NOMO-1 treated with dmso at 0.1 percent for 144 hours (cell line): Measurements from ENCODE around the gene GALNT6.

Experiments used
- DNase-seq: peaks from one replicate; lab custom pipeline; 2025; ENCODE audit not compliant: unreplicated experiment; lab: John Stamatoyannopoulos, UW

GALNT6 gene

GRCh38 chr12:51405801-51406207, 14.6 kb upstream of the GALNT6 start:
- DNase-seq = no peak

DNA sequence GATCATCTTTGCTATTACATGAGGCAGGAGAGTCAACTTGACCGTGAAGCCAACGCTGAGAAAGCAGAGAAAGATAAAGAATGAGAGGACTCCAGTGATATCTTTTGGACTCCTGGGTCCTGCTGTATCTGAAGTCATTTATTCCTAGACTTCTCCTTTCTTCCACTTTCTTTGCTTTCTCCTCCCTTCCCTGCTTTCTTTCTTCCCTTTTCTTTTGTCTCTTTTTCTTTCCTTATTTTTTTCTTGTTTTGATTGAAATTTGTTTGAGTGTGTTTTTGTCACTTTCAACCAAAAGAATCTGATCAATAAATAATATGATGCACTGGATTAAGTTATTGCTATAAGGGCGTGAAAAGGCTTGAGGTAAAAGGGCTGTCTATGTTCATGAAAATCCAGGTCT, 13.4 kb upstream of the GALNT6 start:
- DNase-seq = no peak

- DNase-seq = peak; percentile 97
Observed at GRCh38 chr12:51403681-51404136, 12.5 kb upstream of the GALNT6 start.

DNA sequence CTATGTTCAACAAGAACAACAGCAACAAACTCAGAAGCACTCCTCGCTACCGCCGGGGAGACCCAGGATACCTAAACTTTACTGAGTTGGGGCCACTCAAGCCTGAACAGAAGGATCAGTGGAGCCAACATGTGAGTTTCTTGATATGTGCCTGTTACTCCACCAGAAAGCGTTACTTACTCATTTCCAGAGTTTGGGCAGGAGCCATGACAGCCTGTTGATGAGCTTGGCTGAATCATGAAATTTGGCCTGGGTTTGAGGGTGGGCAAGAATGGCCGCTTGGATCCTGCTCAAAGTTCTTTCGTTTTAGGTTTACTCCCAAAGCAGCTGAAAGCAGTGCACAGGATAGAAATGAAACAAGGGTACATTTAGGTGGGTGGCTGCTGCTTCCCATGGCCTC, 12.0 kb upstream of the GALNT6 start:
- DNase-seq = no peak

GRCh38 chr12:51401900-51402299, 10.7 kb upstream of the GALNT6 start:
- no peak for DNase-seq

GRCh38 chr12:51401486-51401885, 10.3 kb upstream of the GALNT6 start:
- DNase-seq = no peak

DNA sequence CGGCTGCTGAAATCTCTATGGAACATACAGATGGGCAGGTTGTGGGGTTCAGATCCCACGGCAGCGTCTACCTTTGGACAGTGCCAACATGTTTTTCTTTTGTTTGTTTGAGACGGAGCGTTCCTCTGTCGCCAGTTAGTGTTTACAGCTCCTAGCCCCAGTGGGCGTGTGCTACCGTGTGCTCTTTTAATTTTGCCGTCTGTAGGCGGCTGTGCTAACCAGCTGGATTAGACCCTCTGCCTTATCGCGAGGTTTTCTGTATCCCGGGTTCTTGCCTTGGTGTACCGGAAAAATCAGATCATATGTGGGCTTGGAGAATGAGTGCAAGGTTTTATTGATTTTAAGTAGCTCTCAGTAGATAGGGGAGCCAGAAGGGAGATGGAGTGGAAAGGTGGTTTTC, 9.8 kb upstream of the GALNT6 start:
- DNase-seq = no peak

DNA sequence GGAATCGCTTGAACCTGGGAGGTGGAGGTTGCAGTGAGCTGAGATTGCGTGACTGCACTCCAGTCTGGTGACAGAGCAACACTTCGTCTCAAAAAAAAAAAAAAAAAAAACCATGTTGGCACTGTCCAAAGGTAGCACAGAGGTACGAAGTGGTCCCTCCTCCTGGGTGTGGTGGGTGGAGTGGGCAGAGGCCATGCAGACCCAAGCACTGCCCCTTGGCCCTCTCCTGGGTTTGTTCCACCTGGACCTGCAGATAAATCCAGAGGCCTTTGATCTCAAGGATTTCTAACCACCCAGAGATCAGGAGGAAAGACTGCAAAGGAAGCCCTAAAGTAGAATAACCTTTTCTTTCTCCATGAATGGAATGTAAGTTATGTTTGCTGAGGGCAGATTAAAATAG, 8.7 kb upstream of the GALNT6 start:
- DNase-seq = no peak

GRCh38 chr12:51397670-51398069, 6.5 kb upstream of the GALNT6 start:
- no peak for DNase-seq

GRCh38 chr12:51395283-51396230, 4.4 kb upstream of the GALNT6 start:
- no peak for DNase-seq

- peak; percentile 61 for DNase-seq
Observed at GRCh38 chr12:51393676-51394545, 2.7 kb upstream of the GALNT6 start.

- DNase-seq = no peak
Observed at GRCh38 chr12:51392556-51393237, 1.5 kb upstream of the GALNT6 start.

- no peak for DNase-seq
Observed at GRCh38 chr12:51390891-51391282, 319 bp downstream of the GALNT6 start.

DNA sequence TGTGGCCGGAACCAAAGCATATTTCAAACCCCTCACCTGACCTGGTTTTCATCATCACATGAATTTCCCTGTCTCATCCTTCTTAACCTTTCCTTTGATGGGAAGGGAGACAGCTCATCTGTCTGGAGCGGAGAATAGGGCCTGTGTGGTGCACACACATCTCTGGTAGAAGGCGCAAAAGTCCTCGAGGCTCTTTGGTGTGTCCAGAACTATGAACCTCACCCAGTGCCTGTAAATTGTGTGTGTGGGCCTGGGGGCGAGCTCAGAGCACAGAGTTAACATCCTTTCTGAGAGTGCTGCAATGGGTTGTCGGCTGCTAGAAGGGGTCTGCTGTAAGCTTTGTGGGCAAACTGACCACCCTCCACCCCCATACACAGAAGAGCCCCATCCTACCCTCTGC, 749 bp downstream of the GALNT6 start:
- no peak for DNase-seq

DNA sequence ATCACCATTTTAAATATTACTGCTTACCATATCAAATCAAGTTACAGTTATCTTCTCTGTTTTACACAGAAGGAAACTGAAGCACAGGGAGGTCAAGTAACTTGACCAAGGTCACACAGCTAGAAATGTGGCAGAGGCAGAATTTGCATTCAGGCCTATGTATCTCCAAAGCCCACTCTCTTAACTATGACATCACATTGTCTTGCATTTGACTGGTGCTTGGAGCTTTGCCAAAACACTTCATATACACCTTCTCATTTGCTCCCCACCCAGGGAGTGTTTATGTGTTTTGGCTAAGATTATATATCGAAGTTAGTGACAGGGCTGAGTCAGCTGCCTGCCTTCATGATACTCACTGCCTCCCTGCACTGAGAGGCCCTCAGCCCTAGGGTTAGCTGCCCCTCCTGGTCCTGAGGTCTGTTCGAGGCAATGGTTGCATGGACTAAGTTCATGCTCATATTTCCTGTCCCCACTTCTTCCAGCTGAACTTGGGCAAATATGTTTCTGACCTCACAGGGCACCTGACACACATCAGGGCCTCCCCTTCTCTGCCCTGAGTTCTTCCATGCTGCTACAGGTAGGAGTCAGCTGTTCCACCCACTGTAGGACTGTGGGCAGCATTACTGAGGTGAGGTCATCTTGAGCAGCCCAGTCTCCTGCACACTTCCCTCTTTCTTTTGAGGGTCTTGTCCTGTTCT, 1.8 kb downstream of the GALNT6 start:
- DNase-seq = no peak

GRCh38 chr12:51388846-51389245, 2.4 kb downstream of the GALNT6 start:
- DNase-seq = no peak

- peak; percentile 69 for DNase-seq
Observed at GRCh38 chr12:51388069-51388799, 3.0 kb downstream of the GALNT6 start.

GRCh38 chr12:51386351-51386750, 4.9 kb downstream of the GALNT6 start:
- DNase-seq = no peak

DNA sequence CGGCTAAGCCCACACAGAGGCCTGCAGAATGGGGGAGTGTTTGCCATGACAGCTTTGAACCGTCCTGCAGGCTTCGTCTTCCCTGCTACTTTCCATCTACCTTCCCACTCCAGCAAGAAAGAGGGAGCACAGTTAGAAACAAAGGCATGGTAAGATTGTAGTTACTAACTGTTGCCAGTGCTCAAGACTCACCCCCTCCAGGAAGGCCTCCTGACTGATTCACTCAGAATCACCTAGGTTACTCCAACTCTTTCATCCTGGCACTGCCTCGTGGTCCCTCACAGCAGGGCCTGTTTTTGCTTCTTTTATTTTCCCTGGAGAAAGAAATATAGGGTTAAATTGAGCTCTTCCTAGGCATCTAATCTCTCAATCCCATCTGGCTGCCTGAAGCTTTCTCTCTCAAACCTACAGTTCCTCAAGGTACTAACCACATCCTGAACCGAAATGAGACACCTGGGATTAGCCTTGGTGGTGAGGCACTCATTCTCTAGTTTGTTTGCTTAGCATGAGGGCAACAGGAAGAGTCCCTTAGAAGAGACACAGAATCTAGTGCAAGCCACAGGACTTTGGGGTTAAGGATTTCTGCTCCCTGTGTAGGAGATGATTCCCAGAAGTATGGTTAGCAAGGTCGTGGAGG, 7.8 kb downstream of the GALNT6 start:
- no peak for DNase-seq

GRCh38 chr12:51382173-51382572, 9.0 kb downstream of the GALNT6 start:
- no peak for DNase-seq
